Right hindlimb (tissue), 1 donor: ENCODE results near the gene RBM26.

Source experiments
- DNase-seq: peaks from one replicate; pipeline ENCODE4 v3.0.0-alpha.2; 2018

RBM26 gene

GRCh38 chr13:79271616-79272015 lies 134.4 kb downstream of the RBM26 start:
- no peak for DNase-seq

GRCh38 chr13:79270859-79271258 lies 135.2 kb downstream of the RBM26 start:
- DNase-seq = no peak
